ENCODE results near the gene CHM.
"Not testable (repeated sequence)": the region's sequence is repeated elsewhere in the genome, so short reads cannot be mapped to it uniquely, and the experiment has no call there.

The CHM gene

GRCh38 chrX:85995641-85996040 is 51.7 kb downstream of the CHM start:
- DNase-seq (ENCODE audit: low spot score), result no peak

DNA sequence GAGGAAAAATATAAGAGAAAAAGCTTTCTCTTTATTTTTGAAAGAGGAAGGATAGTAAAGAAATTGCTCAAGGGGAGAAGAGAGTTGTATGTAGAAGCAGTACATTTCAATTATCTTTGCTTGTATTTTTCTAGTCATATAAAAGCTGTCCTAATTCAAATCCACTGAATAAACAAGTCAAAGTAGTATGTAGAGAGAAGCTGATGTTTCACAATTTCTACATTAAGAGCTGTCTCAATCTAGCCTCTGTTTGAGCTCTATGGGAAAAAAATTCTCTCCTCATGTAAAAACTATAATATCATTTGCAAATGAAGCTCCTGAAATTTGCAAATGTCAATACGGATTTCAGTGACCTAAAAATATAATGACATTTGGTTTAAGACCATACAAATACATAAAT is 52.6 kb downstream of the CHM start:
- no peak for DNase-seq (ENCODE audit: low spot score)

GRCh38 chrX:85994228-85994627 is 53.1 kb downstream of the CHM start:
- DNase-seq (ENCODE audit: low spot score), result no peak

DNA sequence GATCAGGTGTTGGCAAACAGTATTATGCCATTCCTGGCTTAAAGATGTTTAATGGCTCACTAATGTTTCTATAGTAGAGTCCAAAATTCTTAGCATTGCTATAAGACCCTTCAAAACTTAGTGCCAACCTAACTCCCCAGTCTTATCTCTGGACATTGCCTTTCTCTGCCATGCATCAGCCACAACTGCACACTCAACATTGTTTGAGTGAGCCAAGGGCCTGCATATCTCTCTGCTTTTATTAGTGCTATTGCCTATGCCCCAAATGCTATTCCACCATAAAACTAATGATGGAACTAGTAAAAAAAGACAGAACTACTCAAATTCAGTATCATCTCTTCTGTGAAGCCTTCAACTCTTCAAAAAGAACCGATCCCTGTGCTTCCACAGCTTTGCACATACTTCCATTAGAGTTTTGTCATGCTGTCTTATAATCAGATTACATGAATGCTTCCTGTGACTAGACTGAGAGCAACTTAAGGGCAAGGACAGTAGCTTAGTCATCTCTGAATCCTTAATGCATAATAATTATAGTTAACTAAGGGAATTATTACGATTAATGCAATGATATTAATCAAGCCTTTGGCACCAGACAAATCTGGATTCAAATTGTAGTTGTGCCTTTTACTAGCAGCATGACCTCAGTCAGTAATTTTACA is 53.7 kb downstream of the CHM start:
- no peak for DNase-seq (ENCODE audit: low spot score)

- no peak for DNase-seq (ENCODE audit: low spot score)
Observed at GRCh38 chrX:85992811-85993229, 54.5 kb downstream of the CHM start.

GRCh38 chrX:85988353-85988752 is 59.0 kb downstream of the CHM start:
- DNase-seq (ENCODE audit: low spot score), result no peak

GRCh38 chrX:85980286-85980685 is 67.1 kb downstream of the CHM start:
- DNase-seq (ENCODE audit: low spot score), result no peak

DNA sequence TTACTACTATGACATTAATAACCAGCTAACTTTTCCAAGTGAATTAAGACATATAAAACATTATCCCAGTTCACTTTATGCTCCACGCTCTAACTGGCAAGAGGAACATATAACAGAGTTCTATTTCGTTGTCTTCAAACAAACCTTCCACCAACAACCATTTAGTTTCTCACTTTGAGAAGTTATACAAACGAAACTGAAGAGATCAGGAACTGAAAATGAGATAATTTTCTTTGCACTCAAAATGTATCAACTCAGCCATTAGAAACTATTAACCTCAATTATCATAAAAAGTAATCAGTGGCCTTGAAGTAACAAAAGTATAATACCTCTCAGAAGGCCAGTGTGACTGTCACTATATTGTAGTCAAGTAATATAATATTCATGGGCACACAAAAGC is 70.1 kb downstream of the CHM start:
- DNase-seq (ENCODE audit: low spot score), result no peak

GRCh38 chrX:85972351-85972750 is 75.0 kb downstream of the CHM start:
- DNase-seq (ENCODE audit: low spot score), result not testable (repeated sequence)

- DNase-seq (ENCODE audit: low spot score), result no peak
Observed at GRCh38 chrX:85964744-85965143, 82.6 kb downstream of the CHM start.

DNA sequence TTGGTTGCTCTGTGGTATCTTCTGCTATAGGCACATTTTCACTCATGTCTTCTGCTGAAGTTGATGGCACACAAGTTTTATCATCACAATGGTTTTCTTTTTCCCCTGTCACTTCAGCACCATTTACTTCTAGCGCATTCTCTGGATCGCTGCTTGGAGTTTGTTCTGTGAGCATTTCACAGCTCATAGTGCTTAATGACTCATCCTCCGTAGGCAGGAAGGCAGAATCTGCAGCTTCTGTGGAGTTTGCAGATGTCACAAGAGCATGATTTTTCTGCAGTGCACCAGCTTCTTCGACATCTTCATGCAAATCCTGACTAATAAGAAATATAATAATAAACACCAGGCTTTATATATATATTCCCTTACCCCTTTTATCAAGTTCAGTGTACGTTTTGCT is 83.6 kb downstream of the CHM start:
- DNase-seq (ENCODE audit: low spot score), result no peak

DNA sequence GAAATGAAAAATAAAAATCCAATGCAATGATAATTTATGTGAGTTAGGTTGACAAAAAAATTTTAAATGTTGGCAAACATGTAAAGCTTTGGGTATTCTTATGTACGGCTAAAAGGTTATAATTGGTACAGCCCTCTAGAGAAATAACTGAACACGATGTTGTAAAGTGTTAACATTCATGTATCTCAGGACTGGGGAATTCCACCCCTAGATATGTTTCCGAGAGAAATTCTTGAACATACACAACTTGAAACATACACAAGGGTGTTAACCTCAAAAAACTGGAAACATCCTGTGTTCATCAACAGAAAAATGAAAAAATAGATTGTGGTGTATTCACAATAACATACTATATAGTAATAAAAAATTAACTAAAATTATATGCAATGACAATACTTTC is 91.8 kb downstream of the CHM start:
- DNase-seq (ENCODE audit: low spot score), result no peak

GRCh38 chrX:85944751-85945150 is 102.6 kb downstream of the CHM start:
- not testable (repeated sequence) for DNase-seq (ENCODE audit: low spot score)

GRCh38 chrX:85941275-85941674 is 106.1 kb downstream of the CHM start:
- no peak for DNase-seq (ENCODE audit: low spot score)

DNA sequence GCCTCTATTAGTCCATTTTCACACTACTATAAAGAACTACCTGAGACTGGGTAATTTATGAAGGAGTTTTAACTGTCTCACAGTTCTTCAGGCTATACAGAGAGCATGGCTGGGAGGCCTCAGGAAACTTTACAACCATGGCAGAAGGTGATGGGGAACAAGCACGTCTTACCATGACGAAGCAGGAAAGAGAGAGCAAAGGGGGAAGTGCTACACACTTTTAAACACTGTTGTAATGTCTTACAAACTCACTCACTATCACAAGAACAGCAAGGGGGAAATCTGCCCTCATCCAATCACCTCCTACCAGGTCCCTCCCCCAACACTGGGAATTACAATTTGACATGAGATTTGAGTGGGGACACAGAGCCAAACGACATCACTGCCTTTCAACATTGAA is 107.4 kb downstream of the CHM start:
- not testable (repeated sequence) for DNase-seq (ENCODE audit: low spot score)

DNA sequence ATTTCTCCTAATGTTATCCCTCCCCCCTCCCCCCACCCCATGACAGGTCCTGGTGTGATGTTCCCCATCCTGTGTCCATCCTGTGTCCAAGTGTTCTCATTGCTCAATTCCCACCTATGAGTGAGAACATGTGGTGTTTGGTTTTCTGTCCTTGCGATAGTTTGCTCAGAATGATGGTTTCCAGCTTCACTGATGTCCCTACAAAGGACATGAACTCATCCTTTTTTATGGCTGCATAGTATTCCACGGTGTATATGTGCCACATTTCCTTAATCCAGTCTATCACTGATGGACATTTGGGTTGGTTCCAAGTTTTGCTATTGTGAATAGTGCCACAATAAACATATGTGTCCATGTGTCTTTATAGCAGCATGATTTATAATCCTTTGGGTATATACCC is 113.0 kb downstream of the CHM start:
- DNase-seq (ENCODE audit: low spot score), result not testable (repeated sequence)

DNA sequence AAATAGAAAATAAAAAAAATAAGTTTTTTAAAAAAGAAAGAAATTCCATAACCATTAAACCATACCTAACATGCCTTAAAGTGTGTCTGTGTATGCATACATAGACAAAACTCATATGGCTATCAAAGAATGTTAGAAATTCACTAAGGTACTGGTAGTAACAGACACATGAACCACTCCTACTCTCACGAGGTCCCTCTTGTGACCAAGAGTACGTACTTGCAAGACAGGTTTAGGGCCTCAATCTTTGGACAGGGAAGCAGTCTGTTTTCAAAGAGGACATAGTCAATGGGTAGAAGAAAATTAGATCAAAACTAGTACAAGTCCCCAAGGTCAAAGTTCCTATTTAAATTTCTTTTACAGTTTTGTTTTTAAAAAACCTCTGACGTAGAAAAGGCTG is 117.3 kb downstream of the CHM start:
- DNase-seq (ENCODE audit: low spot score), result no peak

DNA sequence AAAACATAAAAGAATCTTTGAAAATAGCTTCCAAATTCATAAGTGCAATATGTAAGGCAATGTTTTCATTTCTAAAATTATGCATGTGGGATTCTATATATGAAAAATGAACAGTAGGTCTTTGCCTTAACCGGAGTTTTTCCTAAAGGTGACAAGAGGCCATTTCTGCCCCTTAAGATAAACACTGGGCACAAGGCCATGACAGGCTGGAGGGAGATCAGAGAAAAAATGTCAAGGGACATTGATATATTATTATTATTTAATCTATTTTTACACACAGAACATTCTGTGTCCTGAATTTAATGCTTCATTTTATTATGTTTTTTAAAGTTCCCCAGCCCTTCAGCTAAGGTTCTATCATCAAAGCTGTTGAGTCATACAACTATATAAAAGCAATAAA is 118.8 kb downstream of the CHM start:
- no peak for DNase-seq (ENCODE audit: low spot score)

GRCh38 chrX:85927740-85928139 is 119.6 kb downstream of the CHM start:
- DNase-seq (ENCODE audit: low spot score), result no peak

- no peak for DNase-seq (ENCODE audit: low spot score)
Observed at GRCh38 chrX:85922821-85923220, 124.5 kb downstream of the CHM start.

- not testable (repeated sequence) for DNase-seq (ENCODE audit: low spot score)
Observed at GRCh38 chrX:85916656-85917280, 130.6 kb downstream of the CHM start.

GRCh38 chrX:85914431-85914830 is 132.9 kb downstream of the CHM start:
- DNase-seq (ENCODE audit: low spot score), result no peak

GRCh38 chrX:85907316-85907715 is 140.0 kb downstream of the CHM start:
- no peak for DNase-seq (ENCODE audit: low spot score)

DNA sequence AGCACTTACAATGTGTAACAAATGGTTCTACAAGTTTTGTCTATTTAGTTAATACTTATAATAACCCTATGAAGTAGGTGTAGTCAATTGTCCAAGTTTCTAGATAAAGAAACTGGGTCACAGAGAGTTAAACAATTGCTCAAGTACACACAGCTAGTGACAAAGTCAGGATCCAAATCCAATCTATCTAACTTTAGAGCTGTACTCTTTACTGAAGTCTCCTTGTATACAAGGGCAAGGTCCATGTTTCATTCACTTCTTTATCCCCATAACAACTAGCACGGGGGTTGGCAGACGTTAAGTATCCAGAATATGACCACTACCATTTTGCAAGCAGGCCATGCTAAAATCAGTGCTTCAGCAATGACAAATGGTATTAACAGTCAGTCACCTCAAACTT is 141.0 kb downstream of the CHM start:
- DNase-seq (ENCODE audit: low spot score), result no peak

Data from hematopoietic multipotent progenitor cell treated with erythropoietin and hydrocortisone succinate and interleukin-3 and kit ligand, for 15 days (in vitro differentiated cells).